Ammon's horn (tissue), 1 donor: Measurements from ENCODE around the gene UBASH3A.

Source experiments
- DNase-seq: peaks from one replicate; pipeline ENCODE4 v3.0.0-alpha.2; 2016; ENCODE audit warnings: low spot score

The UBASH3A gene

DNA sequence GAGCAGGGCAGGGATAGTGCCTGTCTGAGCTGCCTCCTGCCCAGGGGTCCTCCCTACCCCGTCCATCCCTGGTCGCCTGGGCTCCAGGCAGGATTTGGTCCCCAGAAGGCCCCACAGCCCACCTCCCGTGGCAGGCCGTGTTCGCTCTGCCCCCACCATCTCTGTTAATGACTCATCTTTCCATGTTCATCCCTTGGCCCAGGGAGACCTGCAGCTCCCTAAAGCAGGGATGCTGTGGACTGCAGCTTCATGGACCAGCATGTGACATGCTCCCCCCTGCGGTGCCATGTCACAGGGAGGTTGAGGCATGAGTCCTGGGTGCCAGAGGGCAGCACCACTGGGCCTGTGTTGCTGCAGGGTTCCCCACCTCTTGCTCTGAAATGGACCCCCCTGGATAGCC is 26.8 kb downstream of the UBASH3A start:
- no peak for DNase-seq

DNA sequence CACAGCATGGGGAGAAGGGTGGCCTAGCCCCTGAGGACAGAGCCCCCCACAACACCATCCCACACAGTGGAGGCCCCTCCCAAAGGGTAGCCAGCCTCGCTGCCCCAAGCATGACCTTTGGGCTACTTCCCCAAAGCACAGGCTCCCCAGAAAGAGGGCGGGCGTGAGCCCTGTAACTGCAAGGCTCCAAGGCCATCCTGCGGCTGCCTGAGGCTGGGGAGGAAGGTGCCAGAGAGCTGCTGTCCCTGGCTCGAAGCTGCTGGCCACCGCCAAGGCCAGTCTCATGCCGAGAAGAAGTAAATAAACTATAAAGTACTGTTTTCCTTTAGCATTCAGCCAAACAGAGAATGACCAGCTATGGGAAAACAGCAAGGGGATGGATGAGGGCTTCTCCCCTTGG is 27.5 kb downstream of the UBASH3A start:
- no peak for DNase-seq

- DNase-seq = no peak
Observed at GRCh38 chr21:42432695-42433094, 29.0 kb downstream of the UBASH3A start.

GRCh38 chr21:42433946-42434551 is 30.3 kb downstream of the UBASH3A start:
- no peak for DNase-seq

- no peak for DNase-seq
Observed at GRCh38 chr21:42434884-42435283, 31.2 kb downstream of the UBASH3A start.

DNA sequence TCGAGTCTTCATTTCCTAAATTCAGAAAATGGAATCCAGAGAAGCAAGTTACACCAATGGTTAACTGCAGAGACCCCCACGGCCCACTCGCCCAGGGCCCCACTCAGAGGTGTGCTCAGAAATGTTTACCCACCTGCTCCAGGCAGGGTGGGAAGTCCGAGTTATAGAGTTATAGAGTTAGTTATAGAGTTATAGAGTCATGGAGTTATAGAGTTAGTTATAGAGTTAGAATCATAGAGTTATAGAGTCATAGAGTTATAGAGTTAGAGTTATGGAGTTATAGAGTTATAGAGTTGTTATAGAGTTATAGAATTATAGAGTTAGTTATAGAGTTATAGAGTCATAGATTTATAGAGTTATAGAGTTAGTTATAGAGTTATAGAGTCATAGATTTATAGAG is 31.7 kb downstream of the UBASH3A start:
- no peak for DNase-seq

DNA sequence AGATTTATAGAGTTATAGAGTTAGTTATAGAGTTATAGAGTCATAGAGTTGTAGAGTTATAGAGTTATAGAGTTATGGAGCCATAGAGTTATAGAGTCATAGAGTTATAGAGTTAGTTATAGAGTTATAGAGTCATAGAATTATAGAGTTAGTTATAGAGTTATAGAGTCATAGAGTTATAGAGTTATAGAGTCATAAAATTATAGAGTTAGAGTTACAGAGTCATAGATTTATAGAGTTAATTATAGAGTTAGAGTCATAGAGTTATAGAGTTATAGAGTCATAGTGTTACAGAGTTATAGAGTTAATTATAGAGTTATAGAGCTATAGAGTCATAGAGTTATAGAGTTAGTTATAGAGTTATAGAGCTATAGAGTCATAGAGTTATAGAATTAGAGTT is 32.1 kb downstream of the UBASH3A start:
- DNase-seq = no peak

GRCh38 chr21:42436914-42437313 is 33.2 kb downstream of the UBASH3A start:
- no peak for DNase-seq

DNA sequence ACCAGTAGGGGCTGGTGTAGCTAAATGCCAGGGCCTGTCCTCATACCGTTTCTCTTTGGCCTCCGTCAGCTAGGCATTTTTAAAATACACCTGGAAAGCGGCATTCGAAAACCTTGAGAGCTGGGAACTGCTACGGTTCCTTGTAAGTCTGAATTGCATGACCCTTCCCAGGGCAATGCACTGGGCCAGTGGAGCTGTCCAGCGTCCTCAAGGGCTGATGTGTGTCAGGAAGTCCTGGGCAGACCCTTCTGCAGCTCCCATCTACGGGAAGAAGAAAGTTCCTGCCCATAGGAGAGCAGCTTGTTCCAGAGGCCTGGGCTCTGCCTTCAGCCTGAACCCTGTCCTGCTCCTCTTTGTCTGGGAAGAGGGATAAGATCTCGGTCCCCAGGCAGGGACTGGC is 34.1 kb downstream of the UBASH3A start:
- DNase-seq = no peak

- no peak for DNase-seq
Observed at GRCh38 chr21:42438316-42439205, 34.9 kb downstream of the UBASH3A start.

DNA sequence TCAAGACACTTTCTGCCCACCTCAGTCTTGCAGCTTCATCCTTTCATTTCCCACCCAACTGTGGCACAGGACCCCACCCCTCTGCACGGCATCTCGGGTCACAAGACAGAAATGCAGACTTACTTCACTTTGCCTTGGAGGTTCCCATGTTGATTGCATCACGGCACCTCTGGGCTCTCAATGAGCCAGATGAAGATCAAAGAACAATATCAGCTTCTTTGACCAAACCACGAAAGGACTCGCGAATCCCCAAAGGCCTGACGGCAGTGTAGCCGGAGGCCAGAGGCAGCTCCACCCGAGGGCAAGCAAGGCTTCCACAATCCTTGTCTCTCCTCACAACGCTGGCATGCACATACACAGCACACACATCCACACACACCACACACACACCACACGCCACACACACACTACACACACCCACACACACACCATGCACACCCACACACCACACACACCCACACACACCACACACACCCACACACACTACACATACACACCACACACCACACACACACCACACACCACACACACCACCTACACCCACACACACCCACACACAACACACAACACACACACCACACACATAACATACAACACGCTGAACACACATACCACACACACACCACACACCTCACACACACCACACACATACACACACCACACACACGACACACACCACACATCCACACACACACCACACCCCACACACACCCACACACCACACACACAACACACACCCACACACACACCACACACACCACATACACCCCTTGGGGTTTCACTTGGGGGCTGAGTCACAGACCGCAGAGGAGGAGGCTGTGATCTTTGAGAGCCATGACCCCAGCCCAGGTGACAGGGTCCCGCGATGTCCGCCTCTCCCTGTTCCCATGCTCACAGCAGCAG is 35.8 kb downstream of the UBASH3A start:
- no peak for DNase-seq

DNA sequence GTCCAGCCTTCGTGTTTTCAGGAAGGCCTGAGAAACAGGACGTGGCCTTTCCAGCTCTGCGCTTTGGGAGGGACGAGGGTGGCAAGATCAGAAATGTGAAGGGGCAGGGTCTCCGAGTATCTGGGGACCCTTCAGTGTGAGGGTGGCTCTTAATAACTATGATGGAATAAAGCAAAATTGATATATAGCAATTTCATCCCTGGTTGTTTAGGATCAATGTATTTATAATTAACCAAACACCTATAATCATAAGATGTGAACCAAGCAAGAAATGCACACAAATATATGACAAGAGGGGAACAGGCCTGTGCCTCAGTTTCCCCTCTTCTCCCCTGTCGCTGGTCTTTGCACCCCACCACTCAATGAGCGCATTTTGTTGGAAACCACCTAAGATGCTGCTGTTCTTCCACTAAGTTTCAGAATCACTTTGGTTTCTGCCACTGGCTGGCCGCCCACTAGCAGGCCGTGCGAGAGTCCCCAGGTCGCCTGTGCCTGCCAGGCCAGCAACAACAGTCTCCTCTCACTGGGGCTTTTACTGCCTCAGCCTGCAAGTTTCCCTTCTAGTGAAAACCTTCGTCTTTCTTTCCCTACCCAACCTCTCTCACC is 36.6 kb downstream of the UBASH3A start:
- DNase-seq = no peak

GRCh38 chr21:42441963-42442362 is 38.3 kb downstream of the UBASH3A start:
- DNase-seq = no peak

GRCh38 chr21:42443181-42443785 is 39.6 kb downstream of the UBASH3A start:
- DNase-seq = no peak

DNA sequence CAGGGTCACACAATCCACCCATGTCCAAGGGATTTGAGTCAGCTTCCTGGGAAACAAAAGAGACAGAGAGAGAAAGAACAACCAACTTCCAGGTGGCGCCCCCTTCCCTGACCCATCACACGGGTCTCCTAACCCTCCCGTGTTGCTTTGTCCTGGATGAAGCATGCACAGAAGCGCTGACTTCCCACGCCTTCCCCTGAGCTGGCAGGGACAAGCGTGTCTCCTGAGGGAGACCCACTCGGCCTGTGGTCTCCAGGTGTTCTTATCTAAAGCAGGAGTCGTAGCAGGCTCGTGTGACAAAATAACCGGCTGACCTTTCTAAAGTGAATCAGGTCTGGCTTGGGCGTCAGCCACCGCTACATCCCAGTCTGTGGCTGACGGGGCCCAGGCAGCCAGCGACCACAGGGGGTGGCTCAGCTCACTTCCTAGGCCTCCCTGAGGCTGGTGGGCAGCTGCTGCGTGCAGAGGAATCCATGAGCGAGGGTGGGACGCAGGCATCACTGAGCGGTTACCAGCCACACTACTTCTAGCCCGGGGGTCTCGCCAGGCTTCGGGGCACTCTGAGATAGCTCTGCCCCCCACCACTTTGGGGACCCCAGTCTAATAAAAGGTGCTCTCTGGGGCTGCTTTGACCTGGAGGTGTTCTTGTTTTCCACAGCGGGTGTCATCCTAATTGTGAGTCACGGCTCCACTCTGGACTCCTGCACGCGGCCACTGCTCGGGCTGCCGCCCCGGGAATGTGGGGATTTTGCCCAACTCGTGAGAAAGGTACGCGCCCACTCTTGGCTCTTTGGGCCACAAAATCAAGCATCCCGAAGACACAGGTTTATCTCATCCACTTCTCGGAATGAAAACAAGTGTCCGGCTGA is 40.4 kb downstream of the UBASH3A start:
- no peak for DNase-seq

DNA sequence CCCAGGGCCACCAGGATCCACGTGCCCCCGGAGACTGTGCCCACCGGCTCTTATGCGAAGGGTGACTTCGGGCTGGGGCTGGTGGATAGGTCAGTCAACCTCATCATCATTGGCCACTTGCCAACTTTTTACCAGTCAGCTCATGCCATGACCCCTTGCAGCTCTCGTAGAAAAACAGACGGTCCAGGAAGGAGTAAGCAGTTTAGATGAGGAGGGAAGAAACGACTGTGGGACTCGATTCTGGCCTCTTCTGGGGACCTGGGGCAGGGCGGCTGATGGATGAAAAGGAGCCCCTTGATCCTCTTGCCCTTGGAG is 41.0 kb downstream of the UBASH3A start:
- DNase-seq = no peak

- DNase-seq = no peak
Observed at GRCh38 chr21:42445311-42445710, 41.6 kb downstream of the UBASH3A start.

DNA sequence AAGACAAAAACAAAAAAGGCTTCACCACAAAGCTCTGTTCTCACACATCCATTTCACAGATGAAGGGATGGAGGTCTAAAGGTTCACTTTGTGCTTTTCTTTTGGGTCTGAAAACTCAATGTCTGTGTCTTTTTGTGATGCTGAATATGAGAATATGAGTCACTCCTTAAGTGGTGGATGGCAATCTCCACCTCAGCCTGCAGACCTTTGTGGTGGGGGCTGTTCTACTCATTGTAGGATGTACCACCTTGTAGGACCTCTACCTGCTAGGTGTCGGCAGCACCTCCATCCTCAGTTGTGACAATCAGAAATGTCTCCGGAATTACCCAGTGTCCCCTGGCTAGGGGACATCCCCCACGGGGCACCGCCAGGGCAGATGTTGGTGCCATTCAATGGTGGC is 42.8 kb downstream of the UBASH3A start:
- no peak for DNase-seq

DNA sequence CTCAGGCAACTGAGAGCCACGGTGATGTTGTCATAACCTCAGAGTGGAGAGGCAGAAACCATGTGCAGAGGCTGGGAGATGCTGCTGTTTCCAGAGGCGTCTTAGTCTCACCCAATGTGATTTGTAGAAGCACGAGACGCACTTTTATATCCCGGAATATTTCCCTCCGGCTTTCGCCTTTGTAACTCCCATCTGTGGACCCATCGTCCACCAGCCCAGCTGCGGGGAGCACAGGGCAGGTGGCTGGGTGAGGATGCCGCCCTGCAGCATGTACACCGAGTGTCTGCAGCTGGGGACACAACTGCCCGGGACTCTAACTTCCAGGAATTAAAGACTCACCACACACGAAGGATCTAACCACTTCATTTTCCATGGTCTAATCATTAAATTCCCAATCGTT is 43.5 kb downstream of the UBASH3A start:
- DNase-seq = no peak

- no peak for DNase-seq
Observed at GRCh38 chr21:42447732-42448131, 44.0 kb downstream of the UBASH3A start.

DNA sequence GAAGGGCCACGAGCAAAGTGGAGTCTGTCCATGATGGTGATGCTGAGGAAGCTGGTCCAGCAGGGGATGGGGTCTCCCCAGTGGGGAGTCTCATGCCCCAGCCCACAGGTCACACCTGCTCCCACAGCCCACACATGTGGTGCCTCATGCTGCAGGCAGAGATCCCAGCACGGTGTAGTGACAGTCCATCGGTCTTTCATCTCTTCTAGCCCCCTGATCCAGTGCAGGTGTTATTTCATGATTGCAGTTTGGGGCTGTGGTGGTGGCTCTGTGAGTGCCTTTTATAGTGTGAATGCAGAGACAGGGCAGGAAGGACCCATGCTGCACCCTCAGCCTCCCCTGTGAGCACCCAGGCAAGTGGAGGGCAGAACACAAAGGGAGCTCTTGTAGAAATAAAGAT is 45.0 kb downstream of the UBASH3A start:
- DNase-seq = no peak
